H1 (cell line): ENCODE data around the gene ATP1B3. TPM values are rescaled to one million over a fixed set of nuclear protein-coding genes. Genes with fewer than 3 reads are reported as not detected.

Experiments
- EZH2 ChIP-seq: fragments of 200-600 bp; sonication (generic); IDR thresholded peaks from 2 replicates; pipeline ENCODE4 v1.7.1; 2012; ENCODE audit warnings: low read depth, mild to moderate bottlenecking, moderate library complexity, low read length, inconsistent platforms; ENCODE audit not compliant: severe bottlenecking
- polyA plus RNA-seq, 7 experiments: library from polyadenylated mRNA; depleted of rRNA in 3 of 7; stranded (reverse) in 5 of 7; unstranded in 2 of 7; fragments of >200 nt in 5 of 7; fragments of 200-250 nt in 2 of 7; gene quantifications; 1 replicate in 5 of 7; 2 replicates in 1 of 7; 4 replicates in 1 of 7; pipeline versions ENCODE4 v1.2.1 to v1.2.3, GENCODE V29; 2011 to 2013; ENCODE audit warnings: missing spikeins in 2 of 7, mixed read lengths in 2 of 7
- total RNA-seq: library from RNA; stranded (reverse); fragmentation: NEBNext Ultra II Directional; extraction: Animal tissue kit (Norgen Biotek cat#: 25700); gene quantifications from 2 replicates; pipeline ENCODE4 v1.2.1, GENCODE V29; 2021
- TF ChIP-seq, protein P1 (sequence below): IDR thresholded peaks from 2 replicates; pipeline ENCODE4 v1.6.1; 2011; ENCODE audit warnings: low read length, improper control_type of control experiment

The ATP1B3 gene
- total and polyA plus RNA-seq, 2 of the 8 experiments (the other 6 are each of a cell fraction or from before 2014, with no cell fraction given): 233 to 342 TPM

DNA sequence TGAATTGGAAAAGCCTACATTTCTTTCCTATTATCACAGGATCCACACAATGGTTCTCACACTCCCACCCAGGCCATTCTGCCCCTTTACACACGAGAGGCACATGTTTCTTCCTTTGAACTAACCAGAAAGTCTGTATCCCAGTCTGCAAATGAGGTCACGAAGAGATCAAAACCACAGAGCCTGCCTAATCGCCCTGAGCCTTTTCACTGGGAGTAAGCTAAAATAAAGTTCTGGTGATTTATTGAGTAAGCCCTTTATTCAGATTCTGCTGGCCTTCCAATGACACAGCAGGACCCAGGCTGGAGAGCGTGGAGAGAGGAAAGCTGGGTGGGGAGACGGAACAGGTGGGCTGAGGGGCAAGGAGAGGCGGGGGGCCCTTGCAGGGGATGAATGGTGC, 78.7 kb downstream of the ATP1B3 start (continued):
- TF ChIP-seq, protein P1, sequence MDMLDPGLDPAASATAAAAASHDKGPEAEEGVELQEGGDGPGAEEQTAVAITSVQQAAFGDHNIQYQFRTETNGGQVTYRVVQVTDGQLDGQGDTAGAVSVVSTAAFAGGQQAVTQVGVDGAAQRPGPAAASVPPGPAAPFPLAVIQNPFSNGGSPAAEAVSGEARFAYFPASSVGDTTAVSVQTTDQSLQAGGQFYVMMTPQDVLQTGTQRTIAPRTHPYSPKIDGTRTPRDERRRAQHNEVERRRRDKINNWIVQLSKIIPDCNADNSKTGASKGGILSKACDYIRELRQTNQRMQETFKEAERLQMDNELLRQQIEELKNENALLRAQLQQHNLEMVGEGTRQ: no peak
- TF ChIP-seq EZH2: no peak
